Right atrium auricular region (tissue), 2 donors: ENCODE data around the gene ELSPBP1. TPM values are rescaled to one million over a fixed set of nuclear protein-coding genes. Genes with fewer than 3 reads are reported as not detected.
"Not testable (repeated sequence)": the region's sequence is repeated elsewhere in the genome, so short reads cannot be mapped to it uniquely, and the experiment has no call there.

Experiments
- DNase-seq: peaks from one replicate; pipeline ENCODE4 v3.0.0-alpha.2; 2019; ENCODE audit warnings: low spot score
- H3K27ac ChIP-seq, 2 donors: fragments of 200-600 bp; sonication (generic); 1 replicate in 1 of 2; 2 replicates in 1 of 2; pipeline ENCODE4 v1.5.1; 2016 to 2019
- H3K27me3 ChIP-seq, 2 donors: fragments of 200-600 bp; sonication (generic); one replicate each; pipeline versions ENCODE4 v1.5.1 to v1.6.0; 2017 to 2019
- H3K36me3 ChIP-seq: fragments of 200-600 bp; sonication (generic); one replicate; pipeline ENCODE4 v1.5.1; 2016
- H3K4me1 ChIP-seq, 2 donors: fragments of 200-600 bp; sonication (generic); one replicate each; pipeline versions ENCODE4 v1.5.1 to v1.6.0; 2017 to 2019
- H3K4me3 ChIP-seq, 2 donors: fragments of 200-600 bp; sonication (generic); 1 replicate in 1 of 2; 2 replicates in 1 of 2; pipeline ENCODE4 v1.5.1; 2017 to 2019; ENCODE audit warnings: mild to moderate bottlenecking in 1 of 2, moderate library complexity in 1 of 2
- H3K9me3 ChIP-seq, 2 donors: fragments of 200-600 bp; sonication (generic); one replicate each; pipeline ENCODE4 v1.5.1; 2019
- CTCF ChIP-seq, 2 donors: fragments of 200-600 bp; sonication (generic); IDR thresholded peaks; one replicate each; pipeline ENCODE4 v1.5.1; 2019; ENCODE audit warnings: antibody characterized with exemption in 2 of 2
- total RNA-seq, 2 donors: library from RNA; depleted of rRNA; stranded (reverse); fragments of >200 nt; gene quantifications; one replicate each; pipeline ENCODE4 v1.1.0, GENCODE V29; 2016

The ELSPBP1 gene
- not detected for total RNA-seq

DNA sequence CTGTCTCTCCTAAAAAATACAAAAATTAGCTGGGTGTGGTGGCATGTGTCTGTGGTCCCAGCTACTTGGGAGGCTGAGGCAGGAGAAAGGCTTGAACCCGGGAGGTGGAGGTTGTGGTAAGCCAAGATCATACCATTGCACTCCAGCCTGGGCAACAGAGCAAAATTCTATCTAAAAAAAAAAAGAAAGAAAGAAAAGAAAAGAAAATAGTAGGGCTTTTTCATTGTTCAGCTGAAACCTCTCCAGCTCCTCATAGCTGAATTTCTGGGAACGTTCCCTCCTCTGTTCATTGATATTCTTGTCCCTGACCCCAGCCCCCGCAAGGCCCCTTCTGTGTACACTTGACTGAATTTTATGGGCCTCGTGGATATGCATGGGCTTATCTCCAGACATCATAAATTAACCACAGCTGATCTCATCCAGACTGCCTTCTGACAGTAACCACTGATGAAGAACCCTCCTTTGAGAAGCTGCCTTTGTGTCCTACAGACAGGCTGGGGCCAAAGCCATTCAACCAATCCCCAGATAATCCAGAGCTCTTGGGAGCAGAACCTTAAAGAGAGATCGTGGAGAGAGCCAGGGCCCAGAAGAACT lies at the start of gene ELSPBP1:
Gene ELSPBP1, plus strand, starts transcription at position 424 of the 594 bp plus-strand sequence. CDS start 14,036 bp downstream, outside the sequence.
- no peak for DNase-seq
- TF ChIP-seq CTCF (IDR thresholded peaks at IDR 0.05), result no peak
- Histone ChIP-seq H3K27me3 (no peaks in the 10 kb centered on the region), H3K27ac (no peak within 1 kb of the TSS), H3K4me1 (no peaks in the 10 kb centered on the region), H3K36me3 (no peaks in the 10 kb centered on the region), H3K9me3 (no peaks in the 10 kb centered on the region), H3K4me3 (no peak within 1 kb of the TSS)

DNA sequence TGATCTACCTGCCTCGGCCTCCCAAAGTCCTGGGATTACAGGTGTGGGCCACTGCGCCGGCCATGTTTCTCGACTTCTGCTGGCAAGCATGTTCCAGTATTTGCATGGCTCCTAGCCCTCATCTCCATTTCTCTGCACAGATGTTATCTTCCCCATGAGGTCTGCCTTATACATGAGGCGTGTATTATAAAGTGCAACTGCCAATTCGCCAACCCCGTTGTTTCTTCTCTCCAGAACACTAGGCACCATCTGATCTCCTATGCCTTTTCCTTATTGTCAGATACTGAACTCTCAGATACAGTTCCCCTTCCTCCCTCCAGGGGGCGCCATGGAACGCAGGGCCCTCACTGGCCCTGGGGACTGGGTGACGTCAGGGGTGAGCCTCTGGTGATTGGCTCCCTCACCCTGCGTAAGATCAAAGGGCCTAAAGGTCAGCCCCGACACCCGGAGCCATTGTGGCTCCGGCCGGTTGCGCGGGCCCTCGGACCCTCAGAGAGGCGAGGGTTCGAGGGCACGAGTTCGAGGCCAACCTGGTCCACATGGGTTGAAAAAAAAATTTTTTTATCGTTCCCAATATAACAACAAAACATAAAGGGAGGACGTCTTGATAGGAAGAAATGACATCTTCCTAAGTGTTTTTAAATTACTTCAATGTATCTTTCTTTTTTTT lies 44.4 kb upstream of the ELSPBP1 start:
- not testable (repeated sequence) for H3K27me3 ChIP-seq, H3K4me1 ChIP-seq, H3K9me3 ChIP-seq, H3K36me3 ChIP-seq, H3K27ac ChIP-seq, H3K4me3 ChIP-seq
- DNase-seq, result peak; percentile 73

DNA sequence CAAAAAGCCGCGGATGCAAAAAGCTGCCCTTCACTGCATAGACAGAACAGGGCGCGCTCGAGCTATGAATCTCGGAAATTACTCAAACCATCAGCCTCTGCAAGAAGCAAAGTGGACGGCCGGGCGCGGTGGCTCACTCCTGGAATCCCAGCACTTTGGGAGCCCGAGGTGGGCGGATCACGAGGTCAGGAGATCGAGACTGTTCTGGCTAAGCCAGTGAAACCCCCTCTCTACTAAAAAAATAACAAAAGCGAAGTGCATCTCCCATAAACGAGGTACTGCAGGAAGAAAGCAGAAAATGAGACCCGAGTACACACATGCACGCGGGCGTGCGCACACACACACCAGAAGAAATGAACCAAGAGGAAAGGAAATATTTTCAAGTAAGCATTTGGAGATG lies 42.3 kb upstream of the ELSPBP1 start:
- DNase-seq, H3K4me1 ChIP-seq, H3K36me3 ChIP-seq, H3K9me3 ChIP-seq, H3K27me3 ChIP-seq, H3K4me3 ChIP-seq, H3K27ac ChIP-seq: not testable (repeated sequence)

DNA sequence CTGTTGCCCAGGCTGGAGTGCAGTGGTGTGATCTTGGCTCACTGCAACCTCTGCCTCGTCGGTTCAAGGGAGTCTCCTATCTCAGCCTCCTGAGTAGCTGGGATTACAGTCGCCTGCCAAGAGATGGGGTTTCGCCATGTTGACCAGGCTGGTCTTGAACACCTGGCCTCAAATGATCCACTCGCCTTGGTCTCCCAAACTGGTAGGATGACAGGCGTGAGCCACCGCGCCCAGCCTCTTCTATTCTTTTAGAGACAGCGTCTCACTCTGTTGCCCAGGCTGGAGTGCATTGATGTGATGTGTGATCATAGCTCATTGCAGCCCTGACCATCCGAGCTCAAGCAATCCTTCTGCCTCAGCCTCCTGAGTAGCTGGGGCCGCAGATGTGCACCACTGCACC lies 38.5 kb upstream of the ELSPBP1 start:
- H3K4me3 ChIP-seq, H3K4me1 ChIP-seq, H3K36me3 ChIP-seq, H3K27ac ChIP-seq, H3K9me3 ChIP-seq, H3K27me3 ChIP-seq: not testable (repeated sequence)
- DNase-seq, result peak; percentile 69

DNA sequence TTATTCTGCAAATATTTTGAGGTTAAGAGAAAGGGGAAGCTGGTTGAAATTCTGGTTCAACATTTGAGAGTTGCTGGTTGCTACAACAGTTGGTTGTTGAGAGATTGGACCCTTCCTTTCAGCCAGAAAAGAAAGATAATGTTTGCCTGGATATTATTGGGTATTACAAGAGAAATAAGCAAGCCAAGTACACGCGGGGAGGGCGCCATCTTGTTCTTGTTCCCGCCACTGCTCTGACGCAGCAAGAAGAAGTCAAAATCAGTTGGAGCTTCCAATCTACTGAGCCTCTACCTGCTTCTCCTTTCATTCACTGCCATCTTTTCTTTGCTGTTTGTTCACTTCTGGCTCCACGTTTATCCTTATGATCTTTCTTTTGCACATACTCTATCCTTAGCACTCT lies 20.9 kb upstream of the ELSPBP1 start:
- Histone ChIP-seq H3K27ac (no peak overlapping the region), H3K4me1 (no peaks in the 10 kb centered on the region), H3K36me3 (no peaks in the 10 kb centered on the region), H3K9me3 (peaks cover 0 to 4% of the 10 kb centered on the region in 2 donors), H3K4me3 (no peak overlapping the region), H3K27me3 (no peaks in the 10 kb centered on the region)
- no peak for TF ChIP-seq CTCF (IDR thresholded peaks at IDR 0.05)
- no peak for DNase-seq

DNA sequence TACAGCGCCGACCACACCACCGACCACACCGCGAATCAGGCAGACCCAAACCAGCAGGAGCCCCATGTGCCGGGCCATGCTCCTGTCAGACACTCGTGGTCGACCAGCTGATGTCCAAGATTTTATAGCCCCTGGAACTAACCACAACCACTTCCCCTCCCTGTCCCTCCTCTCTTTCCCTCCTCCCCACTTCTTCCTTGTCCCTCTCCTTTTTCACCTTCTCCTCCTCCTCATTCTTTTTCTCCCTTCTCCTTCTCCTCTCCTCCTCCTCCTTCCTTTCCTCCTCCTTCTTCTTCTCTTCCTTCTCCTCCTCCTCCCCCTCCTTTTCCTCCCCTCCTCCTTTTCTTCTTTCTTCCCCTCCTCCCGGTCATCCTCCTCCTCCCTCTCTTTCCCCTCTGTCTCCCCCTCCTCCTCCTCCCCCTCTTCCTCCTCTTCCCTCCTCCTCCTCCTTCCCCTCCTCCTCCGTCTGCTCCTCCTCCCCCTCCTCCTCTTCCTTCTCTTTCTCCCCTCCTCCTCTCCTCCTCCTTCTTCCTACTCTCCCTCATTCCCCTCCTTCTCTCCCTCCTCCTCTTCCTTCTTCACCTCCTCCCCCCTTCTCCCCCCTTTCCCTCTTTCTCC lies 3.1 kb upstream of the ELSPBP1 start:
- Histone ChIP-seq H3K36me3 (no peaks in the 10 kb centered on the region), H3K4me1 (no peaks in the 10 kb centered on the region), H3K27me3 (no peaks in the 10 kb centered on the region), H3K27ac (no peak overlapping the region), H3K4me3 (no peak overlapping the region), H3K9me3 (no peaks in the 10 kb centered on the region)
- no peak for TF ChIP-seq CTCF (IDR thresholded peaks at IDR 0.05)
- no peak for DNase-seq

- no peak for DNase-seq
- H3K27ac ChIP-seq, result no peak within 1 kb of the TSS
- no peak within 1 kb of the TSS for H3K4me3 ChIP-seq
- TF ChIP-seq CTCF (IDR thresholded peaks at IDR 0.05), result no peak
- no peaks in the 10 kb centered on the region for H3K27me3 ChIP-seq
- no peaks in the 10 kb centered on the region for H3K4me1 ChIP-seq
- H3K36me3 ChIP-seq, result no peaks in the 10 kb centered on the region
- H3K9me3 ChIP-seq, result no peaks in the 10 kb centered on the region
Measured at GRCh38 chr19:47992070-47992469, 2.4 kb upstream of the ELSPBP1 start, which contains the start of gene BSPH1. BSPH1 (minus strand) TSS chr19:47992170; CDS start chr19:47992081, 89 bp downstream.
